ENCODE data around the gene WDR5. TPM values are rescaled to one million over a fixed set of nuclear protein-coding genes. Genes with fewer than 3 reads are reported as not detected.
"Not testable (repeated sequence)": the region's sequence is repeated elsewhere in the genome, so short reads cannot be mapped to it uniquely, and the experiment has no call there.

The WDR5 gene
- total RNA-seq, 1 experiment from 2014 or later = 62.5 TPM

GRCh38 chr9:134112561-134112960, 23.3 kb upstream of the WDR5 start (continued):
- TF ChIP-seq ZNF532 (CRISPR knock-in tag; IDR thresholded peaks at IDR 0.05; ENCODE audit: borderline replicate concordance) = no peak
- no peak for TF ChIP-seq TP53 (CRISPR knock-in tag; IDR thresholded peaks at IDR 0.05)
- no peak for TF ChIP-seq ZNF263 (CRISPR knock-in tag; IDR thresholded peaks at IDR 0.05; ENCODE audit: low read depth)
- no peak for TF ChIP-seq E2F4 (CRISPR knock-in tag; IDR thresholded peaks at IDR 0.05; ENCODE audit: borderline replicate concordance, low read depth)
- TF ChIP-seq ATF6 (CRISPR knock-in tag; IDR thresholded peaks at IDR 0.05) = no peak
- TF ChIP-seq JUN (CRISPR knock-in tag; IDR thresholded peaks at IDR 0.05) = no peak
- no peak for TF ChIP-seq PREB (CRISPR knock-in tag; IDR thresholded peaks at IDR 0.05; ENCODE audit: borderline replicate concordance)
- no peak for TF ChIP-seq NFATC4 (CRISPR knock-in tag; IDR thresholded peaks at IDR 0.05)
- no peak for TF ChIP-seq NR2C2 (CRISPR knock-in tag; IDR thresholded peaks at IDR 0.05)
- no peak for TF ChIP-seq OVOL2 (CRISPR knock-in tag; IDR thresholded peaks at IDR 0.05; ENCODE audit: borderline replicate concordance)
- TF ChIP-seq ZNF423 (CRISPR knock-in tag; IDR thresholded peaks at IDR 0.05) = no peak
- TF ChIP-seq FOXJ3 (CRISPR knock-in tag; IDR thresholded peaks at IDR 0.05; ENCODE audit: borderline replicate concordance) = no peak
- no peak for TF ChIP-seq SOX15 (CRISPR knock-in tag; IDR thresholded peaks at IDR 0.05)

- H3K36me3 Mint-ChIP-seq; H3K27me3 Mint-ChIP-seq (ENCODE audit: low read depth); DNase-seq (ENCODE audit: low spot score); H3K27ac Mint-ChIP-seq; H3K4me3 Mint-ChIP-seq; H3K4me1 Mint-ChIP-seq; POLR2A ChIA-PET; CTCF ChIA-PET; H3K9me3 Mint-ChIP-seq; ATAC-seq: not testable (repeated sequence)
These were observed 16.9 kb upstream of the WDR5 start for GRCh38 chr9:134118972-134119371.

- Mint-ChIP-seq H3K4me3 (no peak overlapping the region), H3K27ac (no peak overlapping the region), H3K4me1 (no peaks in the 10 kb centered on the region), H3K36me3 (peaks cover 5% of the 10 kb centered on the region; the same call in 1 of the 2 replicates), H3K9me3 (peaks cover 7% of the 10 kb centered on the region), H3K27me3 (ENCODE audit: low read depth) (no peaks in the 10 kb centered on the region; the same call in 1 of the 2 replicates)
- 0 out of 2 replicates have a peak, but pooled peaks have one; percentile 28 for TF ChIP-seq GABPB1 (CRISPR knock-in tag; IDR thresholded peaks at IDR 0.05)
- no peak for TF ChIP-seq IRF1 (CRISPR knock-in tag; IDR thresholded peaks at IDR 0.05)
- TF ChIP-seq SMAD4 (CRISPR knock-in tag; IDR thresholded peaks at IDR 0.05) = no peak
- no peak for TF ChIP-seq GRHL2 (CRISPR knock-in tag; IDR thresholded peaks at IDR 0.05; ENCODE audit: insufficient replicate concordance, severe bottlenecking)
- no peak for TF ChIP-seq NFATC4 (CRISPR knock-in tag; IDR thresholded peaks at IDR 0.05)
- no peak for TF ChIP-seq ZNF232 (CRISPR knock-in tag; IDR thresholded peaks at IDR 0.05)
- no peak for TF ChIP-seq E2F1 (CRISPR knock-in tag; IDR thresholded peaks at IDR 0.05)
- no peak for DNase-seq (ENCODE audit: low spot score)
- POLR2A ChIA-PET = no interaction called here
- CTCF ChIA-PET = no interaction called here
- no peak for ATAC-seq
These were observed 12.1 kb upstream of the WDR5 start for GRCh38 chr9:134123764-134124128.
